A204.1 (cell line): ENCODE measurements around the gene CCNA2.

Experiments used
- FAIRE-seq: peaks from 2 replicates; lab custom pipeline; 2012; peaks lifted over from hg19 to GRCh38; lab: Jason Lieb, UNC

The CCNA2 gene

DNA sequence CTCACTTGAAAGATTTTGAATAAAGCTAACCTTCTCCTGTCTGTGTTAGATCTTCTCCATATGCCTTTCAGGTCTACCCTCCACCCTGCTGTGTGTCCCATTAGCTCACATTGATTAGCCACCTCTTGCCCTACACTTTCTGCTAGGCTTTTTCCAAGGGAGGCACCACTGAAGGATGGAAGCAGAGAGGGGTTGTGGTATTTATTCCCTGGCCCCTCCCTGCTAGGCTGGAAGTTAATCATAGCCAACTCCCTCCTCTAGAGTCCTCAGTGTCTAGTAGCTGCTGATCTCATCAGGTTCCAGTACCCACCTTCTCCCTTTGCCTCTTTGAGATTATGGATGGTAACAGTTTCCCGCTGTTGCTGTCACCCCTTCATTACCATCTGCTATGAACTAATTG, 49.8 kb downstream of the CCNA2 start:
- FAIRE-seq, result no peak

DNA sequence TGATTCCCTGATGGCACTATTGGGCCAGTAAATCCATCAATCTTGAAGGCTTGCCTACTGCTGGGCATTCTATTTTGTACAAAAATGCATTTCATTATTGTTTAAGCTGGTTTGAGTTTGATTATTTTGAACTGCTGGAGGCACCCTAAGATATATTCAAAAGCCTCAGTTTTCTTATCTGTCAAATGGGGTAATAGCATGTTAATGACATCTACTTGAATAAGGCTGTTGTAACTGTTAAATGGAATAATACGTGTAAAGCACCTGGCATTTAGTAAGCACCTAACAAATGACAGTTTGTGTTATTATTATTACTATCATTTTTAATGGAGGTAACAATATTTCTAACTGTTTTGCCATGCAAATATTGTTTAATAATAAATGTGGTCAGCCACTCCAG, 51.8 kb downstream of the CCNA2 start:
- no peak for FAIRE-seq

- no peak for FAIRE-seq
Observed at GRCh38 chr4:121769341-121769740, 54.3 kb downstream of the CCNA2 start.

- FAIRE-seq, result no peak
Observed at GRCh38 chr4:121767166-121767565, 56.5 kb downstream of the CCNA2 start.
